IMR-90 (cell line): Measurements from ENCODE around the gene BEST1. TPM values are rescaled to one million over a fixed set of nuclear protein-coding genes. Genes with fewer than 3 reads are reported as not detected.

Experiments
- ATAC-seq: fragments of 200-7000 bp; cut with Tn5 transposase; 2 replicates; pipeline ENCODE4 v1.9.1; 2020; ENCODE audit warnings: low read depth, mild to moderate bottlenecking, moderate library complexity
- Bru-seq: library from RNA; stranded (reverse); fragments of 400-500 nt; gene quantifications from one replicate; lab custom pipeline; 2021; lab: Mats Ljungman, UMichigan
- BruChase-seq, 2 experiments: library from RNA; stranded (reverse); fragments of 400-500 nt; gene quantifications; one replicate each; lab custom pipeline; 2021; lab: Mats Ljungman, UMichigan
- BruUV-seq: library from RNA; stranded (reverse); fragments of 400-500 nt; replicated peaks from 2 replicates; lab custom pipeline; 2021; lab: Mats Ljungman, UMichigan
- CTCF ChIA-PET: fragments of 300-600 bp; formaldehyde crosslinking; extraction: SDS; loops from one replicate; lab custom pipeline; 2021; ENCODE audit warnings: antibody characterized with exemption; lab: Yijun Ruan, JAX
- POLR2A ChIA-PET: fragments of 300-600 bp; sonication (Branson Sonifier 250); formaldehyde crosslinking; loops from one replicate; lab custom pipeline; 2022; ENCODE audit warnings: antibody characterized with exemption; ENCODE audit not compliant: unreplicated experiment; lab: Charles Lee
- DNase-seq: peaks from one replicate; pipeline ENCODE4 v3.0.0; 2013
- H2AFZ ChIP-seq: replicated peaks from 2 replicates; pipeline ENCODE3; 2013; ENCODE audit warnings: low read length, mild to moderate bottlenecking; ENCODE audit not compliant: poor library complexity
- H2AK5ac ChIP-seq: 2 replicates; pipeline ENCODE4 v1.6.1; 2013; ENCODE audit warnings: low read depth, low read length, inconsistent platforms
- H2AK9ac ChIP-seq: replicated peaks from 2 replicates; pipeline ENCODE3; 2013; ENCODE audit warnings: mild to moderate bottlenecking, low read depth, low read length, moderate library complexity; ENCODE audit not compliant: poor library complexity
- H2BK120ac ChIP-seq: 2 replicates; pipeline ENCODE4 v1.6.1; 2013; ENCODE audit warnings: low read depth, low read length, inconsistent platforms
- H2BK15ac ChIP-seq: 3 replicates; pipeline ENCODE4 v1.6.1; 2013; ENCODE audit warnings: low read depth, low read length, inconsistent platforms
- H2BK20ac ChIP-seq: 2 replicates; pipeline ENCODE4 v1.6.1; 2013; ENCODE audit warnings: low read depth, mild to moderate bottlenecking, inconsistent platforms, low read length, moderate library complexity
- H2BK5ac ChIP-seq: 2 replicates; pipeline ENCODE4 v1.6.1; 2013; ENCODE audit warnings: mild to moderate bottlenecking, low read depth, low read length, inconsistent platforms; ENCODE audit not compliant: poor library complexity, severe bottlenecking
- H3K14ac ChIP-seq: replicated peaks from 2 replicates; pipeline ENCODE4 v1.6.1; 2013; ENCODE audit warnings: low read depth, low read length, inconsistent platforms
- H3K18ac ChIP-seq: 2 replicates; pipeline ENCODE4 v1.6.1; 2013; ENCODE audit warnings: low read depth, low read length, control low read depth
- H3K23ac ChIP-seq: 2 replicates; pipeline ENCODE4 v1.6.1; 2013; ENCODE audit warnings: low read depth, low read length, inconsistent platforms
- H3K27ac ChIP-seq: 2 replicates; pipeline ENCODE4 v1.5.1; 2013; ENCODE audit warnings: mild to moderate bottlenecking, control low read depth, low read length; ENCODE audit not compliant: insufficient read depth
- H3K27me3 ChIP-seq: 2 replicates; pipeline ENCODE4 v1.6.1; 2013; ENCODE audit warnings: low read length; ENCODE audit not compliant: control insufficient read depth, insufficient read depth
- H3K36me3 ChIP-seq: 2 replicates; pipeline ENCODE4 v1.6.1; 2013; ENCODE audit warnings: low read length, mixed read lengths; ENCODE audit not compliant: control insufficient read depth, insufficient read depth
- H3K4ac ChIP-seq: 2 replicates; pipeline ENCODE4 v1.6.1; 2013; ENCODE audit warnings: low read depth, low read length, inconsistent platforms
- H3K4me1 ChIP-seq: 2 replicates; pipeline ENCODE4 v1.6.1; 2013; ENCODE audit warnings: low read length, mixed read lengths; ENCODE audit not compliant: control insufficient read depth, insufficient read depth
- H3K4me2 ChIP-seq: 2 replicates; pipeline ENCODE4 v1.6.1; 2013; ENCODE audit warnings: low read depth, mild to moderate bottlenecking, control low read depth, low read length, moderate library complexity
- H3K4me3 ChIP-seq: 2 replicates; pipeline ENCODE4 v1.5.1; 2013; ENCODE audit warnings: low read depth, mild to moderate bottlenecking, control low read depth, low read length, moderate library complexity; ENCODE audit not compliant: insufficient read depth
- H3K56ac ChIP-seq: 2 replicates; pipeline ENCODE4 v1.6.1; 2013; ENCODE audit warnings: low read length, inconsistent platforms; ENCODE audit not compliant: insufficient read depth; ENCODE audit errors: extremely low read depth
- H3K79me1 ChIP-seq, 2 experiments: 2 replicates each; pipeline ENCODE4 v1.6.1; 2013; ENCODE audit warnings: low read length in 2 of 2, inconsistent platforms in 1 of 2, low read depth in 1 of 2
- H3K9ac ChIP-seq: 2 replicates; pipeline ENCODE4 v1.6.1; 2013; ENCODE audit warnings: low read depth, low read length, control low read depth
- H3K9me1 ChIP-seq: 2 replicates; pipeline ENCODE4 v1.6.1; 2013; ENCODE audit warnings: low read length, inconsistent platforms; ENCODE audit not compliant: insufficient read depth
- H3K9me3 ChIP-seq: 2 replicates; pipeline ENCODE4 v1.6.1; 2013; ENCODE audit warnings: low read length; ENCODE audit not compliant: control insufficient read depth, insufficient read depth
- H4K20me1 ChIP-seq: 2 replicates; pipeline ENCODE4 v1.6.1; 2013; ENCODE audit warnings: low read length, inconsistent platforms; ENCODE audit not compliant: insufficient read depth
- H4K5ac ChIP-seq: 2 replicates; pipeline ENCODE4 v1.6.1; 2013; ENCODE audit warnings: mild to moderate bottlenecking, low read depth, low read length, control low read depth
- H4K8ac ChIP-seq, 2 experiments: 2 replicates each; pipeline ENCODE4 v1.6.1; 2013; ENCODE audit warnings: low read depth in 2 of 2, low read length in 2 of 2, control low read depth in 1 of 2, inconsistent platforms in 1 of 2
- H4K91ac ChIP-seq: 2 replicates; pipeline ENCODE4 v1.6.1; 2013; ENCODE audit warnings: low read depth, low read length, inconsistent platforms; ENCODE audit not compliant: insufficient read depth
- POLR2A ChIP-seq: IDR thresholded peaks from 2 replicates; pipeline ENCODE4 v1.6.1; 2012; ENCODE audit warnings: mild to moderate bottlenecking, low read depth, low read length
- WGBS, 2 experiments: methylation state at CpG; one replicate each; pipeline versions ENCODE4 v1.1.5 to v1.1.7; 2013; ENCODE audit warnings: missing lambda C conversion rate in 2 of 2; ENCODE audit not compliant: insufficient read length in 1 of 2; ENCODE audit errors: extremely low coverage in 2 of 2; 5-methylcytosine and 5-hydroxymethylcytosine counted together
- dilution Hi-C: fragments of 300-500 bp; cut with HindIII; formaldehyde crosslinking; loops from one replicate; pipeline ENCODE4 v1.14.3; 2018; ENCODE audit warnings: low sequenced_read_pairs; ENCODE audit not compliant: unreplicated experiment
- in situ Hi-C: fragments of 300-500 bp; cut with MboI; formaldehyde crosslinking; loops from 3 replicates; pipeline ENCODE4 v1.14.3; 2019; ENCODE audit warnings: low sequenced_read_pairs, inconsistent platforms, mixed read lengths
- intact Hi-C: fragments of 100-400 bp; cut with micrococcal nuclease; formaldehyde crosslinking; loops from 2 replicates; pipeline ENCODE4 v1.10.0; 2022
- long read RNA-seq: library from polyadenylated mRNA; unstranded; transcript quantifications from one replicate; pipeline ENCODE4 v2.0.0, GENCODE V29; 2021; ENCODE audit not compliant: unreplicated experiment
- polyA plus RNA-seq, 3 experiments: library from polyadenylated mRNA; depleted of rRNA; stranded (reverse); fragments of >200 nt; gene quantifications; 2 replicates each; pipeline ENCODE4 v1.2.3, GENCODE V29; 2012; ENCODE audit warnings: low replicate concordance in 1 of 3
- total RNA-seq: library from RNA; depleted of rRNA; stranded (reverse); fragments of >200 nt; gene quantifications from 2 replicates; pipeline ENCODE4 v1.2.3, GENCODE V29; 2012; rRNA removed

The BEST1 gene
- total RNA-seq (0.83 and 0.90 TPM in 2 replicates), polyA plus RNA-seq (2012; rRNA removed) (1.2 and 1.4 TPM in 2 replicates), Bru-seq, nascent RNA (percentile 50 among the genes with signal in this experiment), BruChase-seq, experiment 1, labeled RNA remaining after a 6-hour chase (percentile 46 among the genes with signal in this experiment), BruChase-seq, experiment 2, labeled RNA remaining after a 2-hour chase (percentile 39 among the genes with signal in this experiment)
- 0.44 and 1.1 TPM in 2 replicates for polyA plus RNA-seq (2012; cell fraction: cytosol; rRNA removed)
- polyA plus RNA-seq (2012; cell fraction: nucleus; rRNA removed; ENCODE audit: low replicate concordance): 6.3 and 7.2 TPM in 2 replicates
- long read RNA-seq, partial matches to known transcripts: 1 of 7 reads
- long read RNA-seq, other reads (novel, unspliced or antisense): 6 of 7 reads

DNA sequence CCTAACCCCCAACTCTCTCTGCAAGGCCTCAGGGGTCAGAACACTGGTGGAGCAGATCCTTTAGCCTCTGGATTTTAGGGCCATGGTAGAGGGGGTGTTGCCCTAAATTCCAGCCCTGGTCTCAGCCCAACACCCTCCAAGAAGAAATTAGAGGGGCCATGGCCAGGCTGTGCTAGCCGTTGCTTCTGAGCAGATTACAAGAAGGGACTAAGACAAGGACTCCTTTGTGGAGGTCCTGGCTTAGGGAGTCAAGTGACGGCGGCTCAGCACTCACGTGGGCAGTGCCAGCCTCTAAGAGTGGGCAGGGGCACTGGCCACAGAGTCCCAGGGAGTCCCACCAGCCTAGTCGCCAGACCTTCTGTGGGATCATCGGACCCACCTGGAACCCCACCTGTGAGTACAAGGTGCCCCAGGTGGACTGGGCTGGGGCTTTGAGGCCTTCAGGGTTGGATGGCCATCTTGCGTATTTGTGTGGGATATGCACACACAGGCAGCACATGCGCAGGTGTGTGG lies at the start of gene BEST1:
BEST1 (plus strand) TSS at position 317 of the 513 bp plus-strand sequence. CDS start 1,456 bp downstream, outside the sequence.
- BruUV-seq: no TSS peak
- ChIA-PET POLR2A (interaction anchor here (0.6 to 1.2 kb wide), 4 partner anchors 14 to 66 kb away, joined by 4 to 5 read pairs (median 4); no protein-coding TSS in a partner anchor), CTCF (interaction anchor here (1.2 to 2.1 kb wide), 5 partner anchors 50 to 132 kb away, joined by 3 to 22 read pairs (median 4); no protein-coding TSS in a partner anchor)
- Histone ChIP-seq H2AK5ac (peak within 1 kb of the TSS; percentile 77), H3K79me1 (peaks cover 0 to 14% of the 10 kb centered on the region in 2 experiments; a peak in 1 of 4 replicates), H3K27ac (peak within 1 kb of the TSS; percentile 48), H3K9ac (peak within 1 kb of the TSS; percentile 27), H3K4me1 (peaks cover 14% of the 10 kb centered on the region), H2BK20ac (peak within 1 kb of the TSS; percentile 78), H3K14ac (peak within 1 kb of the TSS; percentile 57), H3K4me3 (no peak within 1 kb of the TSS), H2BK120ac (peak within 1 kb of the TSS; percentile 92), H2AK9ac (peak within 1 kb of the TSS; percentile 58), H3K56ac (peak within 1 kb of the TSS; percentile 13; the same call in 1 of the 2 replicates), H3K36me3 (no peaks in the 10 kb centered on the region), H4K91ac (peak within 1 kb of the TSS; percentile 95), H4K20me1 (no peaks in the 10 kb centered on the region), H3K4ac (peak within 1 kb of the TSS; percentile 93), H2BK15ac (peak within 1 kb of the TSS; percentile 61; the same call in 2 of the 3 replicates), H3K4me2 (peak within 1 kb of the TSS; percentile 47), H3K9me3 (no peaks in the 10 kb centered on the region), H3K18ac (peak within 1 kb of the TSS; percentile 3; the same call in 1 of the 2 replicates), H4K8ac (peak within 1 kb of the TSS; percentile 84 to 90), H2AFZ (peak within 1 kb of the TSS; percentile 65), H3K27me3 (no peaks in the 10 kb centered on the region; the same call in 1 of the 2 replicates), H2BK5ac (no peak within 1 kb of the TSS), H3K23ac (peak within 1 kb of the TSS; percentile 71), H3K9me1 (peaks cover 18% of the 10 kb centered on the region), H4K5ac (peak within 1 kb of the TSS; percentile 11)
- TF ChIP-seq POLR2A: no peak
- 93% methylated on average over 3 of the region's 8 CpGs; no CpG with 5 or more reads in 1 of the 2 experiments for WGBS, 2 experiments
- dilution Hi-C loops: no loop called here
- ATAC-seq (no peak), DNase-seq (no peak)
- intact Hi-C loops: no loop called here
- in situ Hi-C loops: loop anchor here (5.0 to 10.0 kb wide), 2 partner anchors 125 to 153 kb away; no protein-coding TSS in a partner anchor
